ENCODE measurements around the gene FNDC8.

- TF ChIP-seq POLR2AphosphoS5 (IDR thresholded peaks at IDR 0.05; ENCODE audit: low read depth, low read length) (peak; percentile 71), TAF1 (IDR thresholded peaks at IDR 0.05; ENCODE audit: borderline replicate concordance, insufficient read depth, low read length) (peak; percentile 94), SIN3A (IDR thresholded peaks at IDR 0.05; ENCODE audit: borderline replicate concordance, insufficient read depth, low read length) (peak; percentile 100), FOXP2 (optimal IDR thresholded peaks at IDR 0.05; ENCODE audit: borderline replicate concordance, extremely low read depth, extremely low read length, insufficient read depth) (peak; percentile 93)
- TF ChIP-seq, protein P1, sequence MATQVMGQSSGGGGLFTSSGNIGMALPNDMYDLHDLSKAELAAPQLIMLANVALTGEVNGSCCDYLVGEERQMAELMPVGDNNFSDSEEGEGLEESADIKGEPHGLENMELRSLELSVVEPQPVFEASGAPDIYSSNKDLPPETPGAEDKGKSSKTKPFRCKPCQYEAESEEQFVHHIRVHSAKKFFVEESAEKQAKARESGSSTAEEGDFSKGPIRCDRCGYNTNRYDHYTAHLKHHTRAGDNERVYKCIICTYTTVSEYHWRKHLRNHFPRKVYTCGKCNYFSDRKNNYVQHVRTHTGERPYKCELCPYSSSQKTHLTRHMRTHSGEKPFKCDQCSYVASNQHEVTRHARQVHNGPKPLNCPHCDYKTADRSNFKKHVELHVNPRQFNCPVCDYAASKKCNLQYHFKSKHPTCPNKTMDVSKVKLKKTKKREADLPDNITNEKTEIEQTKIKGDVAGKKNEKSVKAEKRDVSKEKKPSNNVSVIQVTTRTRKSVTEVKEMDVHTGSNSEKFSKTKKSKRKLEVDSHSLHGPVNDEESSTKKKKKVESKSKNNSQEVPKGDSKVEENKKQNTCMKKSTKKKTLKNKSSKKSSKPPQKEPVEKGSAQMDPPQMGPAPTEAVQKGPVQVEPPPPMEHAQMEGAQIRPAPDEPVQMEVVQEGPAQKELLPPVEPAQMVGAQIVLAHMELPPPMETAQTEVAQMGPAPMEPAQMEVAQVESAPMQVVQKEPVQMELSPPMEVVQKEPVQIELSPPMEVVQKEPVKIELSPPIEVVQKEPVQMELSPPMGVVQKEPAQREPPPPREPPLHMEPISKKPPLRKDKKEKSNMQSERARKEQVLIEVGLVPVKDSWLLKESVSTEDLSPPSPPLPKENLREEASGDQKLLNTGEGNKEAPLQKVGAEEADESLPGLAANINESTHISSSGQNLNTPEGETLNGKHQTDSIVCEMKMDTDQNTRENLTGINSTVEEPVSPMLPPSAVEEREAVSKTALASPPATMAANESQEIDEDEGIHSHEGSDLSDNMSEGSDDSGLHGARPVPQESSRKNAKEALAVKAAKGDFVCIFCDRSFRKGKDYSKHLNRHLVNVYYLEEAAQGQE (IDR thresholded peaks at IDR 0.05; ENCODE audit: insufficient read depth in 1 of 2, low read depth in 2 of 2, low read length in 2 of 2): peak in 1 of 2 experiments; percentile 15; a peak in 1 of 4 replicates
These were observed 20.5 kb downstream of the FNDC8 start, which contains the start of gene NLE1 for GRCh38 chr17:35141681-35142466.
